AG09319 (cell line): Measurements from ENCODE around the gene SLC28A1.
"Not testable (repeated sequence)": the region's sequence is repeated elsewhere in the genome, so short reads cannot be mapped to it uniquely, and the experiment has no call there.

Experiments
- DNase-seq: peaks from one replicate; pipeline ENCODE4 v3.0.0-alpha.2; 2010; ENCODE audit warnings: low read depth; ENCODE audit errors: extremely low read depth
- TF ChIP-seq, protein P1 (sequence below): IDR thresholded peaks from 2 replicates; pipeline ENCODE4 v1.5.1; 2011; ENCODE audit warnings: low read depth, mild to moderate bottlenecking, inconsistent platforms, low read length, moderate library complexity

SLC28A1 gene

DNA sequence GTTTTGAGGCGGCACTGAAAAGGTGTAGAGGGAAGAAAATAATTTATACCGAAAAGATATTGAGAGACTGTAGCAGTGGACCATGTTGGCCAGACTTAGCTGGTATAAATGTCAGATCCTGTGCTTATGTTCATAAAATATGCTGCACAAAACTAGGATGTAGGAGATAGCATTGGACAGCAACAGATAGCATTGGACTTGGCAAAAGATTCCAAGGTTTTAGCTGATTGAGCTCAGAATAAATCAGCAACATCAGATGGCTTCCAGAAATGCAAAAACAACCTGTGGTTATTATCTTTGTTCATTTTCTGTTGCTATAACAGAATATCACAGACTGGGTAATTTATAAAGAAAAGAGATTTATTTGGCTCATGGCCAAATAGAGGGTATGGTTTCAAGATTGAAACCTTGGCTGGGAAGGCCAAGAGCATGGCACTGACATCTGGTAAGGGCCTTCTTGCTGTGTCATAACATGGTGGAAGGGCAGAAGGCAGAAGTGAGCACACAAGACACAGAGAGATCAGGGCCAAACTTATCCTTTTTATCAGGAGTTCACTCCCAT lies 34.7 kb downstream of the SLC28A1 start:
- TF ChIP-seq, protein P1, sequence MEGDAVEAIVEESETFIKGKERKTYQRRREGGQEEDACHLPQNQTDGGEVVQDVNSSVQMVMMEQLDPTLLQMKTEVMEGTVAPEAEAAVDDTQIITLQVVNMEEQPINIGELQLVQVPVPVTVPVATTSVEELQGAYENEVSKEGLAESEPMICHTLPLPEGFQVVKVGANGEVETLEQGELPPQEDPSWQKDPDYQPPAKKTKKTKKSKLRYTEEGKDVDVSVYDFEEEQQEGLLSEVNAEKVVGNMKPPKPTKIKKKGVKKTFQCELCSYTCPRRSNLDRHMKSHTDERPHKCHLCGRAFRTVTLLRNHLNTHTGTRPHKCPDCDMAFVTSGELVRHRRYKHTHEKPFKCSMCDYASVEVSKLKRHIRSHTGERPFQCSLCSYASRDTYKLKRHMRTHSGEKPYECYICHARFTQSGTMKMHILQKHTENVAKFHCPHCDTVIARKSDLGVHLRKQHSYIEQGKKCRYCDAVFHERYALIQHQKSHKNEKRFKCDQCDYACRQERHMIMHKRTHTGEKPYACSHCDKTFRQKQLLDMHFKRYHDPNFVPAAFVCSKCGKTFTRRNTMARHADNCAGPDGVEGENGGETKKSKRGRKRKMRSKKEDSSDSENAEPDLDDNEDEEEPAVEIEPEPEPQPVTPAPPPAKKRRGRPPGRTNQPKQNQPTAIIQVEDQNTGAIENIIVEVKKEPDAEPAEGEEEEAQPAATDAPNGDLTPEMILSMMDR: no peak
- no peak for DNase-seq

GRCh38 chr15:84921121-84921520 lies 36.7 kb downstream of the SLC28A1 start:
- DNase-seq: no peak
- TF ChIP-seq, protein P1: no peak

DNA sequence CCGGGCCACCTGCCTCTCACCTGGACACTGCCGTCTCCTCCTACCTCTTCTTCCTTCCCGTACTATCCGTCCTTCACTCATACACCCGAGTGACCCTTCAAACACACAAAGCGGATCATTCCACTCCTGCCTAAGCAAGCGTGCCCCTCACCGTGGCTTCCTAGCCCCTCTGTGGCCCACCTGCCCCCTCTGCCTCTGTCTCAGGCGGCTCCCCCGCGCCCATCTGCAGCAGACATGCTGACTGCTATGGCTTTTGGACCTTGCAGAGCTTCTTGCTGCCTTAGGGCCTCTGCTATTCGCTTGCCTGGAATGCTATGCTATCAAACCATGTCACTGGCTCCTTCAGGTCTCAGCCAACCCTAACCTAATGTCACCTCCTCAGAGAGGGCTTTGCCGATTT lies 38.1 kb downstream of the SLC28A1 start:
- DNase-seq: no peak
- TF ChIP-seq, protein P1: no peak

- no peak for DNase-seq
- TF ChIP-seq, protein P1: no peak
Measured at GRCh38 chr15:84924077-84924731, 39.7 kb downstream of the SLC28A1 start.

DNA sequence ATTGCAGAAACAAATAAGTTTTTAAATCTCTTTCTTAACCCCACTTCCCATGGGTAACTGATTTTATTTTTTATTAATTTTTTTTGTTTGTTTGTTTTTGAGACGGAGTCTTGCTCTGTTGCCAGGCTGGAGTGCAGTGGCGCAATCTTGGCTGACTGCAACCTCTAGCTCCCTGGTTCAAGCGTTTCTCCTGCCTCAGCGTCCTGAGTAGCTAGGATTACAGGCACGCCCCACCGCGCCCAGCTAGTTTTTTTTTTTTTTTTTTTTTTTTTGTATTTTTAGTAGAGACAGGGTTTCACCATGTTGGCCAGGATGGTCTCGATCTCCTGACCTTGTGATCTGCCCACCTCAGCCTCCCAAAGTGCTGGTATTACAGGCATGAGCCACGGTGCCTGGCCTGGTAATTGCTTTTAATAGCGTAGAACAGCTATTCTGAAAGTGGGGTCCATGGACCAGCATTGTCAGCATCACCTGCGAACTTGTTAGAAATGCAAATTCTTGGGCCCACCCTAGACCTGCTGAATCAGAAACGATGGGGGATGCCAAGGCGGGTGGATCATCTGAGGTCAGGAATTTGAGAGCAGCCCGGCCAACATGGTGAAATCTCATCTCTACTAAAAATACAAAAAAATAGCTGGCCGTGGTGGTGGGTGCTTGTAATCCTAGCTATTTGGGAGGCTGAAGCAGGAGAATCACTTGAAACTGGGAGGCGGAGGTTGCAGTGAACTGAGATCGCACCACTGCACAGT lies 40.5 kb downstream of the SLC28A1 start:
- DNase-seq: not testable (repeated sequence)

GRCh38 chr15:84925906-84926305 lies 41.4 kb downstream of the SLC28A1 start:
- TF ChIP-seq, protein P1: no peak
- DNase-seq: no peak

GRCh38 chr15:84926491-84927230 lies 42.2 kb downstream of the SLC28A1 start:
- TF ChIP-seq, protein P1: no peak
- DNase-seq: no peak
